Caco-2 (cell line): Measurements from ENCODE around the gene PRLHR. TPM values are rescaled to one million over a fixed set of nuclear protein-coding genes. Genes with fewer than 3 reads are reported as not detected.

Source experiments
- BruUV-seq: library from RNA; stranded (reverse); fragments of 400-500 nt; replicated peaks from 2 replicates; lab custom pipeline; 2021; lab: Mats Ljungman, UMichigan
- CTCF ChIA-PET: fragments of 300-600 bp; sonication (Branson Sonifier 250); formaldehyde crosslinking; loops from one replicate; lab custom pipeline; 2022; ENCODE audit warnings: antibody characterized with exemption; lab: Charles Lee
- POLR2A ChIA-PET: fragments of 300-600 bp; sonication (Branson Sonifier 250); formaldehyde crosslinking; loops from one replicate; lab custom pipeline; 2022; ENCODE audit warnings: antibody characterized with exemption; lab: Charles Lee
- DNase-seq, 2 experiments: peaks; one replicate each; pipeline versions ENCODE4 v3.0.0 to v3.0.0-alpha.2; 2020 to 2022
- H3K27me3 ChIP-seq: replicated peaks from 2 replicates; pipeline ENCODE4 v1.6.0; 2011; ENCODE audit warnings: low read length; ENCODE audit not compliant: control insufficient read depth, insufficient read depth
- H3K36me3 ChIP-seq: 2 replicates; pipeline ENCODE4 v1.5.1; 2011; ENCODE audit warnings: low read length; ENCODE audit not compliant: control insufficient read depth, insufficient read depth
- H3K4me1 ChIP-seq: fragments of 250-450 bp; sonication (Bioruptor Pico); 2 replicates; pipeline ENCODE4 v1.5.1; 2020; ENCODE audit warnings: mild to moderate bottlenecking
- H3K4me3 ChIP-seq: 2 replicates; pipeline ENCODE4 v1.5.1; 2011; ENCODE audit warnings: low read depth, mild to moderate bottlenecking, control low read depth, low read length
- H3K9me3 ChIP-seq: fragments of 250-450 bp; sonication (Bioruptor Pico); 2 replicates; pipeline ENCODE4 v1.5.1; 2020; ENCODE audit warnings: mild to moderate bottlenecking, moderate library complexity
- H3K27ac Mint-ChIP-seq: one replicate; pipeline ENCODE4 v1.8.0; 2022; ENCODE audit warnings: mixed read lengths; ENCODE audit not compliant: unreplicated experiment
- H3K27me3 Mint-ChIP-seq: one replicate; pipeline ENCODE4 v1.8.0; 2022; ENCODE audit warnings: mixed read lengths; ENCODE audit not compliant: insufficient read depth, unreplicated experiment
- H3K36me3 Mint-ChIP-seq: one replicate; pipeline ENCODE4 v1.8.0; 2022; ENCODE audit warnings: mild to moderate bottlenecking, mixed read lengths; ENCODE audit not compliant: insufficient read depth, unreplicated experiment
- H3K4me1 Mint-ChIP-seq: one replicate; pipeline ENCODE4 v1.8.0; 2022; ENCODE audit warnings: low read depth, mixed read lengths; ENCODE audit not compliant: unreplicated experiment
- H3K4me3 Mint-ChIP-seq: one replicate; pipeline ENCODE4 v1.8.0; 2022; ENCODE audit warnings: mild to moderate bottlenecking, moderate library complexity, mixed read lengths; ENCODE audit not compliant: unreplicated experiment
- H3K9me3 Mint-ChIP-seq: one replicate; pipeline ENCODE4 v1.8.0; 2022; ENCODE audit warnings: mixed read lengths; ENCODE audit not compliant: unreplicated experiment
- intact Hi-C: fragments of 100-400 bp; cut with micrococcal nuclease; formaldehyde crosslinking; loops from one replicate; pipeline ENCODE4 v1.10.0; 2022; ENCODE audit not compliant: unreplicated experiment
- total RNA-seq: library from RNA; stranded (reverse); gene quantifications from 2 replicates; pipeline ENCODE4 v1.2.3, GENCODE V29; 2022
- TF ChIP-seq, protein P1 (sequence below), 2 experiments: fragments of 200-600 bp in 1 of 2; IDR thresholded peaks; 1 replicate in 1 of 2; 2 replicates in 1 of 2; pipeline versions ENCODE4 v1.5.1 to v1.8.0; 2011 to 2022; ENCODE audit warnings: antibody characterized with exemption in 1 of 2, control low read depth in 1 of 2, inconsistent platforms in 1 of 2, low read depth in 1 of 2, low read length in 1 of 2, mild to moderate bottlenecking in 1 of 2, moderate library complexity in 1 of 2; ENCODE audit not compliant: insufficient read depth in 1 of 2, severe bottlenecking in 1 of 2, unreplicated experiment in 1 of 2

The PRLHR gene
- total RNA-seq, 1 experiment from 2014 or later = not detected

DNA sequence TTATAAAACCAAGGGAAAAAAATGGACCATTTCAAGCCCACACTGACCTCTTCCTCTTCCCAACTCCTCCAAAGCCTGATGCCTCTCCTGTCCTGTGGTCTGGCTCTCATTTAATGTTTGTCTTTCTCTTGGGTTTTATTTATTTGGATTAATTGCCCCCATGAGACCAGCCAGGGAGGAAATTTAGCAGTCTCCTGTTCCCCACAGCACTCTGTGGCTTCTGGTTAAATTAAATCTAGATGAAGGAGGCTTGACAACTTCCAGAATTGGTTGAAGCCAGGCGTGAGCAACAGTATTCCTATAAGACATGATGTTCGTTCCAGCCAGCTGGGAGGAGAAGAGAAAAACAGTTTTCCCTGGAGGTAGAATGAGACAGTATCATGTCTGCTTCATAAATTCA lies 15.1 kb upstream of the PRLHR start:
- Histone ChIP-seq H3K27me3 (no peaks in the 10 kb centered on the region; the same call in 1 of the 2 replicates), H3K9me3 (peaks cover 17% of the 10 kb centered on the region), H3K4me1 (no peaks in the 10 kb centered on the region), H3K4me3 (no peak overlapping the region), H3K36me3 (no peaks in the 10 kb centered on the region)
- Mint-ChIP-seq H3K4me3 (no peak overlapping the region), H3K4me1 (no peaks in the 10 kb centered on the region), H3K9me3 (peaks cover 9% of the 10 kb centered on the region), H3K27ac (no peak overlapping the region), H3K27me3 (peaks cover 18% of the 10 kb centered on the region), H3K36me3 (no peaks in the 10 kb centered on the region)
- ChIA-PET POLR2A (no interaction called here), CTCF (no interaction called here)
- intact Hi-C loops = no loop called here
- no peak for DNase-seq
- BruUV-seq = no TSS peak
- TF ChIP-seq, protein P1, sequence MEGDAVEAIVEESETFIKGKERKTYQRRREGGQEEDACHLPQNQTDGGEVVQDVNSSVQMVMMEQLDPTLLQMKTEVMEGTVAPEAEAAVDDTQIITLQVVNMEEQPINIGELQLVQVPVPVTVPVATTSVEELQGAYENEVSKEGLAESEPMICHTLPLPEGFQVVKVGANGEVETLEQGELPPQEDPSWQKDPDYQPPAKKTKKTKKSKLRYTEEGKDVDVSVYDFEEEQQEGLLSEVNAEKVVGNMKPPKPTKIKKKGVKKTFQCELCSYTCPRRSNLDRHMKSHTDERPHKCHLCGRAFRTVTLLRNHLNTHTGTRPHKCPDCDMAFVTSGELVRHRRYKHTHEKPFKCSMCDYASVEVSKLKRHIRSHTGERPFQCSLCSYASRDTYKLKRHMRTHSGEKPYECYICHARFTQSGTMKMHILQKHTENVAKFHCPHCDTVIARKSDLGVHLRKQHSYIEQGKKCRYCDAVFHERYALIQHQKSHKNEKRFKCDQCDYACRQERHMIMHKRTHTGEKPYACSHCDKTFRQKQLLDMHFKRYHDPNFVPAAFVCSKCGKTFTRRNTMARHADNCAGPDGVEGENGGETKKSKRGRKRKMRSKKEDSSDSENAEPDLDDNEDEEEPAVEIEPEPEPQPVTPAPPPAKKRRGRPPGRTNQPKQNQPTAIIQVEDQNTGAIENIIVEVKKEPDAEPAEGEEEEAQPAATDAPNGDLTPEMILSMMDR (IDR thresholded peaks at IDR 0.05; ENCODE audit: insufficient read depth in 1 of 2, low read depth in 1 of 2, low read length in 1 of 2, severe bottlenecking in 1 of 2, unreplicated experiment in 1 of 2) = no peak

- Mint-ChIP-seq H3K27ac (no peak overlapping the region), H3K9me3 (peaks cover 9% of the 10 kb centered on the region), H3K27me3 (peaks cover 30% of the 10 kb centered on the region), H3K4me3 (no peak overlapping the region), H3K36me3 (no peaks in the 10 kb centered on the region), H3K4me1 (no peaks in the 10 kb centered on the region)
- no peak for DNase-seq
- no peaks in the 10 kb centered on the region for H3K4me1 ChIP-seq
- H3K27me3 ChIP-seq = no peaks in the 10 kb centered on the region; the same call in 1 of the 2 replicates
- ChIA-PET CTCF (no interaction called here), POLR2A (no interaction called here)
- no peaks in the 10 kb centered on the region for H3K36me3 ChIP-seq
- no TSS peak for BruUV-seq
- peaks cover 11% of the 10 kb centered on the region; the same call in 1 of the 2 replicates for H3K9me3 ChIP-seq
- intact Hi-C loops = no loop called here
- TF ChIP-seq, protein P1 (IDR thresholded peaks at IDR 0.05; ENCODE audit: insufficient read depth in 1 of 2, low read depth in 1 of 2, low read length in 1 of 2, severe bottlenecking in 1 of 2, unreplicated experiment in 1 of 2) = no peak
- H3K4me3 ChIP-seq = no peak overlapping the region
Observed at GRCh38 chr10:118607768-118608354, 12.4 kb upstream of the PRLHR start.

- H3K4me1 Mint-ChIP-seq = no peaks in the 10 kb centered on the region
- TF ChIP-seq, protein P1 (IDR thresholded peaks at IDR 0.05; ENCODE audit: insufficient read depth in 1 of 2, low read depth in 1 of 2, low read length in 1 of 2, severe bottlenecking in 1 of 2, unreplicated experiment in 1 of 2) = no peak
- H3K27me3 Mint-ChIP-seq = peaks cover 30% of the 10 kb centered on the region
- H3K4me3 ChIP-seq = no peak overlapping the region
- H3K4me1 ChIP-seq = no peaks in the 10 kb centered on the region
- H3K36me3 ChIP-seq = no peaks in the 10 kb centered on the region
- no peaks in the 10 kb centered on the region; the same call in 1 of the 2 replicates for H3K27me3 ChIP-seq
- ChIA-PET POLR2A (no interaction called here), CTCF (no interaction called here)
- no TSS peak for BruUV-seq
- peaks cover 6% of the 10 kb centered on the region for H3K9me3 Mint-ChIP-seq
- no peak overlapping the region for H3K4me3 Mint-ChIP-seq
- no peak for DNase-seq
- peaks cover 11% of the 10 kb centered on the region; the same call in 1 of the 2 replicates for H3K9me3 ChIP-seq
- intact Hi-C loops = no loop called here
- no peak overlapping the region for H3K27ac Mint-ChIP-seq
- no peaks in the 10 kb centered on the region for H3K36me3 Mint-ChIP-seq
Observed at GRCh38 chr10:118605694-118606093, 10.2 kb upstream of the PRLHR start.
